Measurements from ENCODE around the gene KIF12. TPM values are rescaled to one million over a fixed set of nuclear protein-coding genes. Genes with fewer than 3 reads are reported as not detected.
"Not testable (repeated sequence)": the region's sequence is repeated elsewhere in the genome, so short reads cannot be mapped to it uniquely, and the experiment has no call there.

Gene KIF12
- total and polyA plus RNA-seq, 2 experiments from 2014 or later: 39.9 to 97.3 TPM

DNA sequence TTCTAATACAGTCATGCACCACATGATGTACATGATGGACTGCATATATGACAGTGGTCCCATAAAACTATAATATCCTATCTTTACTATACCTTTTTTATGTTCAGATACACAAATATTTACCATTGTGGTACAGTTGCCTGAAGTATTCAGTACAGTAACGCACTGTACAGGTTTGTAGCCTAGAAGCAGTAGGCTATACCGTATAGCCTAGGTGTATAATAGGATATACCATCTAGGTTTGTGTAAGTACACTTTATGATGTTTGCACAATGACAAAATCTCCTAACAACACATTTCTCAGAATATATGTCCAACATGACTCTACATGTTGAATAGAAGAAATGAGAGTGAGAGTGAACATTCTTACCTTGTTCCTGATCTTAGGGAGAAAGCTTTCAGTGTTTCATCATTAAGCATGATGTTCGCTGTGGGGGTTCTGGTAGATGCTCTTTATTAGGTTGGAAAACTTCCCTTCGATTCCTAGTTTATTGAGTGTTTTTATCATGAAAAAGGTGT is 52.8 kb downstream of the KIF12 start:
- H3K27me3 ChIP-seq: no peaks in the 10 kb centered on the region
- no peak overlapping the region for H3K4me3 ChIP-seq
- H4K20me1 ChIP-seq (ENCODE audit: insufficient read depth, poor library complexity, severe bottlenecking): no peaks in the 10 kb centered on the region
- no peak overlapping the region for H3K27ac ChIP-seq
- H3K9me2 ChIP-seq (replicated peaks; ENCODE audit: insufficient read depth): no peaks in the 10 kb centered on the region
- WGBS (ENCODE audit: low lambda C conversion rate, missing lambda C conversion rate): 94% methylated on average over 4 of the region's 4 CpGs
- no peaks in the 10 kb centered on the region for H3K4me1 ChIP-seq (ENCODE audit: insufficient read depth)
- no peak overlapping the region for H2AFZ ChIP-seq
- no peak overlapping the region for H3K4me2 ChIP-seq
- no peaks in the 10 kb centered on the region for H3K9me3 ChIP-seq (ENCODE audit: low read depth)
- no peaks in the 10 kb centered on the region for H3K36me3 ChIP-seq (replicated peaks; ENCODE audit: insufficient read depth, low read depth)
- TF ChIP-seq EZH2phosphoT487 (IDR thresholded peaks at IDR 0.05; ENCODE audit: low read depth, severe bottlenecking, unreplicated experiment) (no peak), EZH2 (IDR thresholded peaks at IDR 0.05; ENCODE audit: borderline replicate concordance) (no peak)
- TF ChIP-seq, protein P1, sequence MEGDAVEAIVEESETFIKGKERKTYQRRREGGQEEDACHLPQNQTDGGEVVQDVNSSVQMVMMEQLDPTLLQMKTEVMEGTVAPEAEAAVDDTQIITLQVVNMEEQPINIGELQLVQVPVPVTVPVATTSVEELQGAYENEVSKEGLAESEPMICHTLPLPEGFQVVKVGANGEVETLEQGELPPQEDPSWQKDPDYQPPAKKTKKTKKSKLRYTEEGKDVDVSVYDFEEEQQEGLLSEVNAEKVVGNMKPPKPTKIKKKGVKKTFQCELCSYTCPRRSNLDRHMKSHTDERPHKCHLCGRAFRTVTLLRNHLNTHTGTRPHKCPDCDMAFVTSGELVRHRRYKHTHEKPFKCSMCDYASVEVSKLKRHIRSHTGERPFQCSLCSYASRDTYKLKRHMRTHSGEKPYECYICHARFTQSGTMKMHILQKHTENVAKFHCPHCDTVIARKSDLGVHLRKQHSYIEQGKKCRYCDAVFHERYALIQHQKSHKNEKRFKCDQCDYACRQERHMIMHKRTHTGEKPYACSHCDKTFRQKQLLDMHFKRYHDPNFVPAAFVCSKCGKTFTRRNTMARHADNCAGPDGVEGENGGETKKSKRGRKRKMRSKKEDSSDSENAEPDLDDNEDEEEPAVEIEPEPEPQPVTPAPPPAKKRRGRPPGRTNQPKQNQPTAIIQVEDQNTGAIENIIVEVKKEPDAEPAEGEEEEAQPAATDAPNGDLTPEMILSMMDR (IDR thresholded peaks at IDR 0.05; ENCODE audit: poor library complexity): no peak
- DNase-seq (ENCODE audit: low spot score): no peak
- no peaks in the 10 kb centered on the region for H3K79me2 ChIP-seq

DNA sequence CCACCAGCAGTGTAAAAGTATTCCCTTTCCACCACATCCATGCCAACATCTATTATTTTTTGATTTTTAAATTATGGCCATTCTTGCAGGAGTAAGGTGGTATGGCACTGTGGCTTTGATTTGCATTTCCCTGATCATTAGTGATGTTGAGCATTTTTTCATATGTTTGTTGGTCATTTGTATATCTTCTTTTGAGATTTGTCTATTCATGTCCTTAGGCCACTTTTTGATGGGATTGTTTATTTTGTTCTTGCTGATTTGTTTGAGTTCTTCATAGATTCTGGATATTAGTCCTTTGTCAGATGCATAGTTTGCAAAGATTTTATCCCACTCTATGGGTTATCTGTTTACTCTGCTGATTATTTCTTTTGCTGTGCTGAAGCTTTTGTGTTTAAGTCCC is 55.4 kb downstream of the KIF12 start:
- not testable (repeated sequence) for H3K36me3 ChIP-seq (replicated peaks; ENCODE audit: insufficient read depth, low read depth); H3K4me3 ChIP-seq; H3K27ac ChIP-seq; H3K4me2 ChIP-seq; H2AFZ ChIP-seq; DNase-seq (ENCODE audit: low spot score); H4K20me1 ChIP-seq (ENCODE audit: insufficient read depth, poor library complexity, severe bottlenecking); H3K27me3 ChIP-seq; H3K79me2 ChIP-seq; H3K9me3 ChIP-seq (ENCODE audit: low read depth); H3K9me2 ChIP-seq (replicated peaks; ENCODE audit: insufficient read depth); H3K4me1 ChIP-seq (ENCODE audit: insufficient read depth)

Other genes with a start within 250 kb of the KIF12 start
- gene ZNF618, start 223.0 kb downstream of the KIF12 start, total RNA-seq: 8.4 and 10.2 TPM in 2 replicates
- gene ZNF618, start 223.0 kb downstream of the KIF12 start, polyA plus RNA-seq: 13.3 and 14.0 TPM in 2 replicates
- gene AMBP, start 21.0 kb downstream of the KIF12 start, total RNA-seq: 713 and 736 TPM in 2 replicates
- gene AMBP, start 21.0 kb downstream of the KIF12 start, polyA plus RNA-seq: 664 and 833 TPM in 2 replicates
- gene COL27A1, start 56.2 kb upstream of the KIF12 start, total RNA-seq: 30.8 and 47.0 TPM in 2 replicates
- gene COL27A1, start 56.2 kb upstream of the KIF12 start, polyA plus RNA-seq: 44.6 and 55.2 TPM in 2 replicates
- gene ORM1, start 223.8 kb upstream of the KIF12 start, total RNA-seq: 397 and 472 TPM in 2 replicates
- 538 and 976 TPM in 2 replicates for gene ORM1, start 223.8 kb upstream of the KIF12 start, polyA plus RNA-seq
- gene ORM2, start 230.6 kb upstream of the KIF12 start, total RNA-seq: 45.7 and 52.0 TPM in 2 replicates
- 80.9 and 136 TPM in 2 replicates for gene ORM2, start 230.6 kb upstream of the KIF12 start, polyA plus RNA-seq